Prostate gland (tissue), 2 donors: Measurements from ENCODE around the gene DOK6. TPM values are rescaled to one million over a fixed set of nuclear protein-coding genes. Genes with fewer than 3 reads are reported as not detected.

Experiments used
- DNase-seq: peaks from one replicate; pipeline ENCODE4 v3.0.0-alpha.2; 2019; ENCODE audit warnings: low spot score
- H3K27ac ChIP-seq, 2 donors: fragments of 200-600 bp; sonication (generic); 2 replicates each; pipeline ENCODE4 v1.5.1; 2017 to 2019
- H3K27me3 ChIP-seq: fragments of 200-600 bp; sonication (generic); replicated peaks from 2 replicates; pipeline ENCODE4 v1.5.1; 2019; ENCODE audit not compliant: insufficient read depth
- H3K36me3 ChIP-seq, 2 donors: fragments of 200-600 bp; sonication (generic); 1 replicate in 1 of 2; 2 replicates in 1 of 2; pipeline versions ENCODE4 v1.5.1 to v1.8.1; 2017 to 2019
- H3K4me1 ChIP-seq: fragments of 200-600 bp; sonication (generic); replicated peaks from 2 replicates; pipeline ENCODE4 v1.5.1; 2019
- H3K4me3 ChIP-seq, 2 donors: fragments of 200-600 bp; sonication (generic); 2 replicates each; pipeline ENCODE4 v1.5.1; 2017 to 2019
- H3K9me3 ChIP-seq: fragments of 200-600 bp; sonication (generic); 2 replicates; pipeline ENCODE4 v1.5.1; 2017
- POLR2A ChIP-seq: fragments of 450-650 bp; IDR thresholded peaks from one replicate; pipeline ENCODE4 v1.6.1; 2016; ENCODE audit warnings: antibody characterized with exemption, mild to moderate bottlenecking
- POLR2AphosphoS5 ChIP-seq: sonication (generic); formaldehyde crosslinking; IDR thresholded peaks from one replicate; pipeline ENCODE4 v1.6.1; 2017; ENCODE audit warnings: antibody characterized with exemption
- WGBS: methylation state at CpG from one replicate; pipeline ENCODE4 v1.1.5; 2018; 5-methylcytosine and 5-hydroxymethylcytosine counted together
- intact Hi-C: fragments of 100-400 bp; cut with DNase I; formaldehyde crosslinking; loops from one replicate; pipeline ENCODE4 v1.14.2; 2022
- total RNA-seq, 2 donors: library from RNA; depleted of rRNA; stranded (reverse); fragments of >200 nt; gene quantifications; one replicate each; pipeline ENCODE4 v1.1.0, GENCODE V29; 2016
- TF ChIP-seq, protein P1 (sequence below), 4 experiments: fragments of 200-600 bp in 2 of 4; fragments of 450-650 bp in 2 of 4; sonication (generic) in 2 of 4; IDR thresholded peaks; 1 replicate in 3 of 4; 2 replicates in 1 of 4; pipeline ENCODE4 v1.5.1; 2016 to 2019; ENCODE audit warnings: antibody characterized with exemption in 4 of 4, mild to moderate bottlenecking in 2 of 4, moderate library complexity in 2 of 4

DOK6 gene
- total RNA-seq, 2 donors from 2014 or later: 0.73 to 1.0 TPM

DNA sequence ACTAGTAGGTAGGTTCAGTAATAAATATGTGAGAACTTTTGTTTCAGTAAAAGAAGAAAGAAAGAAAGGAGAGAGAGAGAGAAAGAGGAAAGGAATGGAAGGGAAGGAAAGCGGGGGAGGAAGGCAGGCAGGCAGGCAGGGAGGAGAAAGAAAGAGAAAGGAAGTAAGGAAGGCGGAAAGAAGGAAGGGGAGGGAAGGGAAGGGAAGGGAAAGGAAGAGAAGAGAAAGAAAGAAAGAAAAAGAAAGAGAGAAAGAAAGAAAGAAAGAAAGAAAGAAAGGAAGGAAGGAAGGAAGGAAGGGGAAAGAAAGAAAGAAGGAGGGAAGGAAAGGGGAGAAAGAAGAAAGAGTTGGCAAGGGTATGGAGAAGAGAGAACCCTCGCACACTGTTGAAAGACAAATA, 479.4 kb downstream of the DOK6 start:
- TF ChIP-seq, protein P1, sequence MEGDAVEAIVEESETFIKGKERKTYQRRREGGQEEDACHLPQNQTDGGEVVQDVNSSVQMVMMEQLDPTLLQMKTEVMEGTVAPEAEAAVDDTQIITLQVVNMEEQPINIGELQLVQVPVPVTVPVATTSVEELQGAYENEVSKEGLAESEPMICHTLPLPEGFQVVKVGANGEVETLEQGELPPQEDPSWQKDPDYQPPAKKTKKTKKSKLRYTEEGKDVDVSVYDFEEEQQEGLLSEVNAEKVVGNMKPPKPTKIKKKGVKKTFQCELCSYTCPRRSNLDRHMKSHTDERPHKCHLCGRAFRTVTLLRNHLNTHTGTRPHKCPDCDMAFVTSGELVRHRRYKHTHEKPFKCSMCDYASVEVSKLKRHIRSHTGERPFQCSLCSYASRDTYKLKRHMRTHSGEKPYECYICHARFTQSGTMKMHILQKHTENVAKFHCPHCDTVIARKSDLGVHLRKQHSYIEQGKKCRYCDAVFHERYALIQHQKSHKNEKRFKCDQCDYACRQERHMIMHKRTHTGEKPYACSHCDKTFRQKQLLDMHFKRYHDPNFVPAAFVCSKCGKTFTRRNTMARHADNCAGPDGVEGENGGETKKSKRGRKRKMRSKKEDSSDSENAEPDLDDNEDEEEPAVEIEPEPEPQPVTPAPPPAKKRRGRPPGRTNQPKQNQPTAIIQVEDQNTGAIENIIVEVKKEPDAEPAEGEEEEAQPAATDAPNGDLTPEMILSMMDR (IDR thresholded peaks at IDR 0.05): no peak
- no peak for TF ChIP-seq POLR2A
- TF ChIP-seq POLR2AphosphoS5: no peak
- Histone ChIP-seq H3K27me3 (no peaks in the 10 kb centered on the region), H3K27ac (no peak overlapping the region), H3K4me3 (no peak overlapping the region), H3K9me3 (no peaks in the 10 kb centered on the region), H3K36me3 (no peaks in the 10 kb centered on the region), H3K4me1 (no peaks in the 10 kb centered on the region)
- intact Hi-C loops: no loop called here
- WGBS: 96% methylated on average over 3 of the region's 3 CpGs
- no peak for DNase-seq

- DNase-seq: no peak
- intact Hi-C loops: no loop called here
- H3K27me3 ChIP-seq: no peaks in the 10 kb centered on the region
- 84% methylated on average over 6 of the region's 6 CpGs for WGBS
- no peak overlapping the region for H3K4me3 ChIP-seq
- H3K36me3 ChIP-seq: no peaks in the 10 kb centered on the region
- TF ChIP-seq, protein P1 (IDR thresholded peaks at IDR 0.05): no peak
- no peak for TF ChIP-seq POLR2A
- no peak for TF ChIP-seq POLR2AphosphoS5
- H3K9me3 ChIP-seq: no peaks in the 10 kb centered on the region
- no peak overlapping the region for H3K27ac ChIP-seq
- H3K4me1 ChIP-seq: no peaks in the 10 kb centered on the region
Observed at GRCh38 chr18:69882965-69883668, 482.4 kb downstream of the DOK6 start.

GRCh38 chr18:69883781-69884180, 483.1 kb downstream of the DOK6 start:
- H3K27ac ChIP-seq: no peak overlapping the region
- WGBS: 34% methylated on average over 3 of the region's 3 CpGs

GRCh38 chr18:69885355-69885754, 484.7 kb downstream of the DOK6 start:
- no peaks in the 10 kb centered on the region for H3K4me1 ChIP-seq
- H3K9me3 ChIP-seq: no peaks in the 10 kb centered on the region
- no peaks in the 10 kb centered on the region for H3K27me3 ChIP-seq
- intact Hi-C loops: no loop called here
- H3K27ac ChIP-seq: no peak overlapping the region
- TF ChIP-seq POLR2A: no peak
- TF ChIP-seq, protein P1 (IDR thresholded peaks at IDR 0.05): no peak
- TF ChIP-seq POLR2AphosphoS5: no peak
- H3K4me3 ChIP-seq: no peak overlapping the region
- DNase-seq: no peak
- 92% methylated on average over 4 of the region's 4 CpGs for WGBS
- no peaks in the 10 kb centered on the region for H3K36me3 ChIP-seq

More at GRCh38 chr18:69883781-69884180, 483.1 kb downstream of the DOK6 start:
- no peaks in the 10 kb centered on the region for H3K27me3 ChIP-seq
- no peaks in the 10 kb centered on the region for H3K36me3 ChIP-seq
- no peak for DNase-seq
- intact Hi-C loops: no loop called here
- no peaks in the 10 kb centered on the region for H3K9me3 ChIP-seq
- H3K4me3 ChIP-seq: no peak overlapping the region
- TF ChIP-seq, protein P1 (IDR thresholded peaks at IDR 0.05): no peak
- no peak for TF ChIP-seq POLR2A
- no peak for TF ChIP-seq POLR2AphosphoS5
- H3K4me1 ChIP-seq: no peaks in the 10 kb centered on the region

DNA sequence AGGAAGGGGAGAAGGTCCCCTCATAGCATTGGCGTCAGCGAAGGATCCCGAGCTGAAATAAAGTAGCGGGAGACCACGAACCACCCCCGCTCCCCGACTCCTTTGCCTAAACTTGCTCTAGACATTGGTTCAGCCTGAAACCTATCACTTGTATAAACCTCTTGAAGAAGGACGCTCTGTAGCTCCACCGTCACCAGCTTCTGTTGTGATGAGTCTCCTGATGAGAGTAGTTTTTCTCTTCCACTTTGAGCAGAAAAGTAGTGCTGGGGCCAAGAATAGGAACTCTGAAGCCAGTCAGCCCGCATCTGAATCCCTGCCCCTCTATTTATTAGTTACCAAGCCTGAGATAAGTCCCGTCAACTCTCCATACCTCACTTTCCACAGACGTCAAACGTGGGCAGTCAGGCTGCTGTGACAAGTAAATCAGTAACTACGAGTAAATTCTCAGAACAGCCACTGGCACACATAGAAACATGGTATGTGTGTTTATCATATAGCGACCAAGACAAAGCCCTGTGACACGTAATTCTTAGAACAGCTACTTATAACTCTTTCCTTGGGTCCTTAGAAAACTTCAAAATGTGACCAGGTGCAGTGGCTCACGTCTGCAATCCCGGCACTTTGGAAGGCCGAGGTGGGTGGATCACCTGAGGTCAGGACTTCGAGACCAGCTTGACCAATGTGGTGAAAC, 485.3 kb downstream of the DOK6 start:
- H3K4me1 ChIP-seq: no peaks in the 10 kb centered on the region
- no peaks in the 10 kb centered on the region for H3K27me3 ChIP-seq
- intact Hi-C loops: no loop called here
- DNase-seq: no peak
- H3K4me3 ChIP-seq: no peak overlapping the region
- WGBS: 92% methylated on average over 20 of the region's 20 CpGs
- TF ChIP-seq POLR2AphosphoS5 (no peak), POLR2A (no peak)
- TF ChIP-seq, protein P1 (IDR thresholded peaks at IDR 0.05): no peak
- H3K9me3 ChIP-seq: no peaks in the 10 kb centered on the region
- H3K36me3 ChIP-seq: no peaks in the 10 kb centered on the region
- no peak overlapping the region for H3K27ac ChIP-seq
